SK-N-SH (cell line): ENCODE results near the gene CCDC197. TPM values are rescaled to one million over a fixed set of nuclear protein-coding genes. Genes with fewer than 3 reads are reported as not detected.

ENCODE experiments used
- CTCF ChIA-PET: fragments of 300-600, 350-600 bp; formaldehyde crosslinking; extraction: SDS; loops from one replicate; lab custom pipeline; 2021; lab: Yijun Ruan, JAX
- POLR2A ChIA-PET: fragments of 350-600 bp; sonication (Branson Sonifier 250); formaldehyde crosslinking; extraction: SDS; loops from one replicate; lab custom pipeline; 2020; ENCODE audit warnings: antibody characterized with exemption, inconsistent platforms; lab: Yijun Ruan, JAX
- DNase-seq: peaks from one replicate; pipeline ENCODE4 v3.0.0; 2012
- H2AFZ ChIP-seq: fragments of 200-600 bp; sonication (generic); 2 replicates; pipeline ENCODE4 v1.8.1; 2016; ENCODE audit warnings: antibody characterized with exemption, mild to moderate bottlenecking, low read depth
- H3F3A ChIP-seq: fragments of 200-600 bp; sonication (generic); replicated peaks from 2 replicates; pipeline ENCODE3; 2016; ENCODE audit warnings: antibody characterized with exemption, mild to moderate bottlenecking; ENCODE audit not compliant: insufficient read depth
- H3K27ac ChIP-seq, 2 experiments: fragments of 200-500 bp in 1 of 2; fragments of 200-600 bp in 1 of 2; sonication (Bioruptor generic) in 1 of 2; sonication (generic), shearing (Covaris generic) in 1 of 2; 2 replicates each; pipeline versions ENCODE4 v1.5.1 to v1.6.1; 2014 to 2016; ENCODE audit warnings: low read depth in 2 of 2, inconsistent platforms in 1 of 2, low read length in 1 of 2, mild to moderate bottlenecking in 1 of 2, mixed read lengths in 1 of 2
- H3K27me3 ChIP-seq: fragments of 200-600 bp; sonication (generic), shearing (Covaris generic); 2 replicates; pipeline ENCODE4 v1.6.1; 2016; ENCODE audit warnings: mixed run types; ENCODE audit not compliant: insufficient read depth
- H3K36me3 ChIP-seq, 2 experiments: fragments of 200-500 bp in 1 of 2; fragments of 200-600 bp in 1 of 2; sonication (Bioruptor generic) in 1 of 2; sonication (generic) in 1 of 2; replicated peaks in 1 of 2; 2 replicates each; pipeline versions ENCODE3 to v1.5.1; 2014 to 2016; ENCODE audit warnings: low read length in 1 of 2, mild to moderate bottlenecking in 1 of 2; ENCODE audit not compliant: insufficient read depth in 2 of 2, control insufficient read depth in 1 of 2
- H3K4me1 ChIP-seq, 2 experiments: fragments of 200-500 bp in 1 of 2; fragments of 200-600 bp in 1 of 2; sonication (Bioruptor generic) in 1 of 2; sonication (generic), shearing (Covaris generic) in 1 of 2; 2 replicates each; pipeline versions ENCODE4 v1.5.1 to v1.6.1; 2014 to 2016; ENCODE audit warnings: low read depth in 1 of 2, low read length in 1 of 2, mixed run types in 1 of 2; ENCODE audit not compliant: insufficient read depth in 2 of 2, control insufficient read depth in 1 of 2
- H3K4me2 ChIP-seq: fragments of 200-600 bp; sonication (generic), shearing (Covaris generic); 2 replicates; pipeline ENCODE4 v1.6.1; 2017; ENCODE audit warnings: mixed run types
- H3K4me3 ChIP-seq, 2 experiments: fragments of 200-500 bp in 1 of 2; fragments of 200-600 bp in 1 of 2; sonication (Bioruptor generic) in 1 of 2; sonication (generic), shearing (Covaris generic) in 1 of 2; 2 replicates each; pipeline versions ENCODE4 v1.5.1 to v1.8.1; 2014 to 2016; ENCODE audit warnings: low read depth in 2 of 2, inconsistent platforms in 1 of 2, low read length in 1 of 2, mild to moderate bottlenecking in 1 of 2, mixed read lengths in 1 of 2, moderate library complexity in 1 of 2
- H3K79me2 ChIP-seq: fragments of 200-600 bp; sonication (generic); 2 replicates; pipeline ENCODE4 v1.8.1; 2017; ENCODE audit warnings: mild to moderate bottlenecking; ENCODE audit not compliant: insufficient read depth
- H3K9ac ChIP-seq: fragments of 200-600 bp; sonication (generic); 2 replicates; pipeline ENCODE4 v1.6.1; 2017; ENCODE audit warnings: mixed run types
- H3K9me2 ChIP-seq: fragments of 200-600 bp; sonication (generic); 2 replicates; pipeline ENCODE4 v1.6.1; 2017; ENCODE audit warnings: mixed run types
- H3K9me3 ChIP-seq: fragments of 200-600 bp; sonication (generic); 2 replicates; pipeline ENCODE4 v1.6.1; 2017; ENCODE audit warnings: mixed run types, mild to moderate bottlenecking, moderate library complexity
- H4K20me1 ChIP-seq: fragments of 200-600 bp; sonication (generic); 2 replicates; pipeline ENCODE4 v1.6.1; 2017; ENCODE audit warnings: mild to moderate bottlenecking, mixed run types; ENCODE audit not compliant: insufficient read depth
- ELF1 ChIP-seq: IDR thresholded peaks from 2 replicates; pipeline ENCODE4 v1.4.0; 2012
- FOXJ3 ChIP-seq: sonication (generic); formaldehyde crosslinking; IDR thresholded peaks from 2 replicates; pipeline ENCODE4 v1.5.1; 2020; ENCODE audit warnings: mild to moderate bottlenecking, missing genetic modification reagents
- GATA2 ChIP-seq: sonication (generic); formaldehyde crosslinking; IDR thresholded peaks from 2 replicates; pipeline ENCODE4 v1.5.0; 2020; ENCODE audit warnings: mild to moderate bottlenecking, missing genetic modification reagents
- JUND ChIP-seq: IDR thresholded peaks from 2 replicates; pipeline ENCODE4 v1.4.0; 2012
- NFIC ChIP-seq: IDR thresholded peaks from 2 replicates; pipeline ENCODE4 v1.4.0; 2012; ENCODE audit warnings: borderline replicate concordance
- POLR2AphosphoS5 ChIP-seq: IDR thresholded peaks from 2 replicates; pipeline ENCODE4 v1.6.1; 2012; ENCODE audit warnings: low read depth, low read length
- RCOR1 ChIP-seq: fragments of 150-350 bp; IDR thresholded peaks from 2 replicates; pipeline ENCODE4 v1.6.1; 2017; ENCODE audit warnings: antibody characterized with exemption, low read length
- RFX5 ChIP-seq: IDR thresholded peaks from 2 replicates; pipeline ENCODE4 v1.6.1; 2012; ENCODE audit warnings: mild to moderate bottlenecking, improper control_type of control experiment, low read length
- RXRA ChIP-seq: IDR thresholded peaks from 2 replicates; pipeline ENCODE4 v1.4.0; 2012; ENCODE audit warnings: low read depth, mild to moderate bottlenecking, borderline replicate concordance
- SIN3A ChIP-seq: IDR thresholded peaks from 2 replicates; pipeline ENCODE4 v1.6.1; 2012; ENCODE audit warnings: low read depth, mild to moderate bottlenecking, low read length, moderate library complexity, borderline replicate concordance
- SMC3 ChIP-seq: IDR thresholded peaks from 2 replicates; pipeline ENCODE4 v1.6.1; 2012; ENCODE audit warnings: low read depth, low read length, improper control_type of control experiment
- TCF12 ChIP-seq: IDR thresholded peaks from 2 replicates; pipeline ENCODE4 v1.4.0; 2012
- YY1 ChIP-seq: IDR thresholded peaks from 2 replicates; pipeline ENCODE4 v1.4.0; 2012; ENCODE audit warnings: low read depth, mild to moderate bottlenecking
- WGBS: methylation state at CpG from one replicate; pipeline ENCODE4 v1.1.6; 2017; ENCODE audit warnings: low lambda C conversion rate; 5-methylcytosine and 5-hydroxymethylcytosine counted together
- polyA plus RNA-seq, 3 experiments: library from polyadenylated mRNA; depleted of rRNA; stranded (reverse); fragments of >200 nt; gene quantifications; 2 replicates each; pipeline ENCODE4 v1.2.3, GENCODE V29; 2012
- TF ChIP-seq, protein P1 (sequence below): fragments of 150-350 bp; IDR thresholded peaks from 2 replicates; pipeline ENCODE4 v1.6.1; 2017; ENCODE audit warnings: antibody characterized with exemption, low read length, low read depth, borderline replicate concordance
- TF ChIP-seq, protein P2 (sequence below): IDR thresholded peaks from 2 replicates; pipeline ENCODE4 v1.6.1; 2012; ENCODE audit warnings: mild to moderate bottlenecking, low read depth, low read length, moderate library complexity
- TF ChIP-seq, protein P3 (sequence below): IDR thresholded peaks from 2 replicates; pipeline ENCODE4 v1.4.0; 2012; ENCODE audit warnings: low read depth
- TF ChIP-seq, protein P4 (sequence below): IDR thresholded peaks from 2 replicates; pipeline ENCODE4 v1.4.0; 2012; ENCODE audit warnings: low read depth, borderline replicate concordance
- TF ChIP-seq, protein P5 (sequence below): IDR thresholded peaks from 2 replicates; pipeline ENCODE4 v1.4.0; 2012; ENCODE audit warnings: low read depth, borderline replicate concordance
- TF ChIP-seq, protein P6 (sequence below): fragments of 200-600 bp; sonication (generic); IDR thresholded peaks from 2 replicates; pipeline ENCODE4 v1.6.1; 2017; ENCODE audit warnings: antibody characterized with exemption, mild to moderate bottlenecking, moderate library complexity

The CCDC197 gene
- polyA plus RNA-seq, 1 of the 3 experiments (the other 2 are of a cell fraction): not detected

DNA sequence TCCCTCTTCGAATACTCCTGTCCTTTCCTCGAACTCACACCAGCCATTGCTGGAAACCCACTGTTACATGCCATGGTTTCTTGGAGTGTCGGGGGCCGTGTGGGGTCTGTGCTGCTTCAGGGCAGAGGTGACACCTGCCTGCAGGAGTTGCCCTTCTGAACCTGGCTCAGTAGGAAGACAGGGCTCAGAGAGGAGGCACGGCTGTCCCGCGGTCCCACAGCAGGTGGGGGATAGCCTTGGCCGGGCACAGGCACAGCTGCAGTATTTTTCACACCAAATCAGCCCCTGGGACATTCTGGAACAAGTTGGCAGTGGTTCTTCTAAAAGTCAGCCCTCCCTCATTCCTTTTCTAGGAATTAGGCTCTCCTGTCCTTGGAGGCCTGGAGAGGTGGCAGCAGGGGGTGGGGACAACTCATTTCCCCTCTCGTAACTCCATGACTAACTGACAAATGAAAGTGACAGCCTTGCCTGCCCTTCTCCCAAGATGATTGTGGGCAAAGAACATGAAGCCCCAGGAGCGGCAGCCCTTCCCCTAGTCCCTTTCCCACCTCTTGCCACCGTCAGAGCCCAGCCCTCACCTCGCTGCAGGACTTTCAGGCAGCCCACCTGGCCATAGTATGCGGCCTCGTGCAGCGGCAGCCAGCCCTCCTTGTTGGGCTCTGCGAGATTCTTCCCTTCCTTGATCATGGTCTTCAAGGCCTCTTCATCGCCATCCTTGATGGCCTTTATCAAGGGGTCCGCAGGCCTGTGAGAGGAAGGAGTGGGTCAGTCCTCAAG, 43.2 kb upstream of the CCDC197 start:
- no peaks in the 10 kb centered on the region for H3K79me2 ChIP-seq
- POLR2A ChIA-PET: no interaction called here
- TF ChIP-seq FOXJ3 (CRISPR knock-in tag): no peak
- no peak for TF ChIP-seq RCOR1
- no peak for TF ChIP-seq RXRA
- H3K36me3 ChIP-seq: no peaks in the 10 kb centered on the region
- no peaks in the 10 kb centered on the region for H3K9me2 ChIP-seq
- H3K4me1 ChIP-seq: peaks cover 0 to 5% of the 10 kb centered on the region in 2 experiments; a peak in 2 of 4 replicates
- H4K20me1 ChIP-seq: no peaks in the 10 kb centered on the region
- 91% methylated on average over 18 of the region's 18 CpGs for WGBS
- H3F3A ChIP-seq: peaks cover 3% of the 10 kb centered on the region
- no peak for DNase-seq
- H3K4me2 ChIP-seq: no peak overlapping the region
- H3K4me3 ChIP-seq: no peak overlapping the region
- H3K27ac ChIP-seq: no peak overlapping the region
- CTCF ChIA-PET: interaction anchor here (0.9 to 6.1 kb wide), 5 partner anchors 10 to 83 kb away, joined by 3 to 75 read pairs (median 3); no protein-coding TSS in a partner anchor
- H3K9ac ChIP-seq: no peak overlapping the region
- no peak overlapping the region for H2AFZ ChIP-seq
- no peaks in the 10 kb centered on the region for H3K27me3 ChIP-seq
- no peaks in the 10 kb centered on the region for H3K9me3 ChIP-seq

DNA sequence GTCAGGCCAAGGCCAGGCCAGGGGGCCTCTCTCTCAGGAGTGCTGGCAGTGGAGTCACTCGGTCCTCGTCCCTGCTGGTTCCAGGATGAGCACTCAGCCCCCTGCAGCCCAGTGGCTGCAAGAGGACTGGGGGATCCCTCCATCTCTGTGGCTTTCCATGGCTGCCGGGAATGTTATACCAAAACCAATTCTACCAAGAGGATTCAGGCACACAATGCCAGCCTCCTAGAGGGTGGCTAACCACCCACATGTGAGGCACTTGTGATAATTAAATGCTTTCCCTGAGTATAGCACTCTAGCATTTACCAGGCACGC, 42.6 kb upstream of the CCDC197 start:
- CTCF ChIA-PET: interaction anchor here (5.2 kb wide), 1 partner anchor 15 kb away, joined by 28 read pairs; no protein-coding TSS in a partner anchor
- TF ChIP-seq TCF12 (no peak), ELF1 (no peak), NFIC (no peak), RCOR1 (no peak), SMC3 (no peak), GATA2 (CRISPR knock-in tag) (no peak), POLR2AphosphoS5 (no peak), YY1 (no peak), SIN3A (no peak), RFX5 (no peak), JUND (no peak)
- TF ChIP-seq, protein P1, sequence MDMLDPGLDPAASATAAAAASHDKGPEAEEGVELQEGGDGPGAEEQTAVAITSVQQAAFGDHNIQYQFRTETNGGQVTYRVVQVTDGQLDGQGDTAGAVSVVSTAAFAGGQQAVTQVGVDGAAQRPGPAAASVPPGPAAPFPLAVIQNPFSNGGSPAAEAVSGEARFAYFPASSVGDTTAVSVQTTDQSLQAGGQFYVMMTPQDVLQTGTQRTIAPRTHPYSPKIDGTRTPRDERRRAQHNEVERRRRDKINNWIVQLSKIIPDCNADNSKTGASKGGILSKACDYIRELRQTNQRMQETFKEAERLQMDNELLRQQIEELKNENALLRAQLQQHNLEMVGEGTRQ: no peak
- TF ChIP-seq, protein P2, sequence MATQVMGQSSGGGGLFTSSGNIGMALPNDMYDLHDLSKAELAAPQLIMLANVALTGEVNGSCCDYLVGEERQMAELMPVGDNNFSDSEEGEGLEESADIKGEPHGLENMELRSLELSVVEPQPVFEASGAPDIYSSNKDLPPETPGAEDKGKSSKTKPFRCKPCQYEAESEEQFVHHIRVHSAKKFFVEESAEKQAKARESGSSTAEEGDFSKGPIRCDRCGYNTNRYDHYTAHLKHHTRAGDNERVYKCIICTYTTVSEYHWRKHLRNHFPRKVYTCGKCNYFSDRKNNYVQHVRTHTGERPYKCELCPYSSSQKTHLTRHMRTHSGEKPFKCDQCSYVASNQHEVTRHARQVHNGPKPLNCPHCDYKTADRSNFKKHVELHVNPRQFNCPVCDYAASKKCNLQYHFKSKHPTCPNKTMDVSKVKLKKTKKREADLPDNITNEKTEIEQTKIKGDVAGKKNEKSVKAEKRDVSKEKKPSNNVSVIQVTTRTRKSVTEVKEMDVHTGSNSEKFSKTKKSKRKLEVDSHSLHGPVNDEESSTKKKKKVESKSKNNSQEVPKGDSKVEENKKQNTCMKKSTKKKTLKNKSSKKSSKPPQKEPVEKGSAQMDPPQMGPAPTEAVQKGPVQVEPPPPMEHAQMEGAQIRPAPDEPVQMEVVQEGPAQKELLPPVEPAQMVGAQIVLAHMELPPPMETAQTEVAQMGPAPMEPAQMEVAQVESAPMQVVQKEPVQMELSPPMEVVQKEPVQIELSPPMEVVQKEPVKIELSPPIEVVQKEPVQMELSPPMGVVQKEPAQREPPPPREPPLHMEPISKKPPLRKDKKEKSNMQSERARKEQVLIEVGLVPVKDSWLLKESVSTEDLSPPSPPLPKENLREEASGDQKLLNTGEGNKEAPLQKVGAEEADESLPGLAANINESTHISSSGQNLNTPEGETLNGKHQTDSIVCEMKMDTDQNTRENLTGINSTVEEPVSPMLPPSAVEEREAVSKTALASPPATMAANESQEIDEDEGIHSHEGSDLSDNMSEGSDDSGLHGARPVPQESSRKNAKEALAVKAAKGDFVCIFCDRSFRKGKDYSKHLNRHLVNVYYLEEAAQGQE: no peak
- TF ChIP-seq, protein P3, sequence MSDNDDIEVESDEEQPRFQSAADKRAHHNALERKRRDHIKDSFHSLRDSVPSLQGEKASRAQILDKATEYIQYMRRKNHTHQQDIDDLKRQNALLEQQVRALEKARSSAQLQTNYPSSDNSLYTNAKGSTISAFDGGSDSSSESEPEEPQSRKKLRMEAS: no peak
- TF ChIP-seq, protein P4, sequence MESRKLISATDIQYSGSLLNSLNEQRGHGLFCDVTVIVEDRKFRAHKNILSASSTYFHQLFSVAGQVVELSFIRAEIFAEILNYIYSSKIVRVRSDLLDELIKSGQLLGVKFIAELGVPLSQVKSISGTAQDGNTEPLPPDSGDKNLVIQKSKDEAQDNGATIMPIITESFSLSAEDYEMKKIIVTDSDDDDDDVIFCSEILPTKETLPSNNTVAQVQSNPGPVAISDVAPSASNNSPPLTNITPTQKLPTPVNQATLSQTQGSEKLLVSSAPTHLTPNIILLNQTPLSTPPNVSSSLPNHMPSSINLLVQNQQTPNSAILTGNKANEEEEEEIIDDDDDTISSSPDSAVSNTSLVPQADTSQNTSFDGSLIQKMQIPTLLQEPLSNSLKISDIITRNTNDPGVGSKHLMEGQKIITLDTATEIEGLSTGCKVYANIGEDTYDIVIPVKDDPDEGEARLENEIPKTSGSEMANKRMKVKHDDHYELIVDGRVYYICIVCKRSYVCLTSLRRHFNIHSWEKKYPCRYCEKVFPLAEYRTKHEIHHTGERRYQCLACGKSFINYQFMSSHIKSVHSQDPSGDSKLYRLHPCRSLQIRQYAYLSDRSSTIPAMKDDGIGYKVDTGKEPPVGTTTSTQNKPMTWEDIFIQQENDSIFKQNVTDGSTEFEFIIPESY: no peak
- TF ChIP-seq, protein P5, sequence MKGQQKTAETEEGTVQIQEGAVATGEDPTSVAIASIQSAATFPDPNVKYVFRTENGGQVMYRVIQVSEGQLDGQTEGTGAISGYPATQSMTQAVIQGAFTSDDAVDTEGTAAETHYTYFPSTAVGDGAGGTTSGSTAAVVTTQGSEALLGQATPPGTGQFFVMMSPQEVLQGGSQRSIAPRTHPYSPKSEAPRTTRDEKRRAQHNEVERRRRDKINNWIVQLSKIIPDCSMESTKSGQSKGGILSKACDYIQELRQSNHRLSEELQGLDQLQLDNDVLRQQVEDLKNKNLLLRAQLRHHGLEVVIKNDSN: no peak
- TF ChIP-seq, protein P6, sequence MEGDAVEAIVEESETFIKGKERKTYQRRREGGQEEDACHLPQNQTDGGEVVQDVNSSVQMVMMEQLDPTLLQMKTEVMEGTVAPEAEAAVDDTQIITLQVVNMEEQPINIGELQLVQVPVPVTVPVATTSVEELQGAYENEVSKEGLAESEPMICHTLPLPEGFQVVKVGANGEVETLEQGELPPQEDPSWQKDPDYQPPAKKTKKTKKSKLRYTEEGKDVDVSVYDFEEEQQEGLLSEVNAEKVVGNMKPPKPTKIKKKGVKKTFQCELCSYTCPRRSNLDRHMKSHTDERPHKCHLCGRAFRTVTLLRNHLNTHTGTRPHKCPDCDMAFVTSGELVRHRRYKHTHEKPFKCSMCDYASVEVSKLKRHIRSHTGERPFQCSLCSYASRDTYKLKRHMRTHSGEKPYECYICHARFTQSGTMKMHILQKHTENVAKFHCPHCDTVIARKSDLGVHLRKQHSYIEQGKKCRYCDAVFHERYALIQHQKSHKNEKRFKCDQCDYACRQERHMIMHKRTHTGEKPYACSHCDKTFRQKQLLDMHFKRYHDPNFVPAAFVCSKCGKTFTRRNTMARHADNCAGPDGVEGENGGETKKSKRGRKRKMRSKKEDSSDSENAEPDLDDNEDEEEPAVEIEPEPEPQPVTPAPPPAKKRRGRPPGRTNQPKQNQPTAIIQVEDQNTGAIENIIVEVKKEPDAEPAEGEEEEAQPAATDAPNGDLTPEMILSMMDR: no peak

More for the DNA sequence above, 42.6 kb upstream of the CCDC197 start:
- H4K20me1 ChIP-seq: no peaks in the 10 kb centered on the region
- POLR2A ChIA-PET: no interaction called here
- no peak overlapping the region for H3K27ac ChIP-seq
- H3K9me2 ChIP-seq: no peaks in the 10 kb centered on the region
- no peak overlapping the region for H3K4me2 ChIP-seq
- H3K4me3 ChIP-seq: no peak overlapping the region
- no peak for DNase-seq
- H3K9me3 ChIP-seq: no peaks in the 10 kb centered on the region
- no peaks in the 10 kb centered on the region for H3K79me2 ChIP-seq
- H2AFZ ChIP-seq: no peak overlapping the region
- 100% methylated on average over 3 of the region's 4 CpGs for WGBS
- peaks cover 3 to 9% of the 10 kb centered on the region in 2 experiments; a peak in 2 of 4 replicates for H3K4me1 ChIP-seq
- H3F3A ChIP-seq: peaks cover 6% of the 10 kb centered on the region
- H3K36me3 ChIP-seq: no peaks in the 10 kb centered on the region
- H3K27me3 ChIP-seq: no peaks in the 10 kb centered on the region
- H3K9ac ChIP-seq: no peak overlapping the region
